GM12875 (cell line): ENCODE results near the gene PIK3IP1.

ENCODE experiments used
- H3K4me3 ChIP-seq: one replicate; pipeline ENCODE4 v1.5.1; 2011; ENCODE audit warnings: low read depth, low read length, control low read depth
- TF ChIP-seq, protein P1 (sequence below): IDR thresholded peaks from 2 replicates; pipeline ENCODE4 v1.5.1; 2011; ENCODE audit warnings: low read depth, mild to moderate bottlenecking, control low read depth, inconsistent platforms, low read length, moderate library complexity, borderline replicate concordance; ENCODE audit not compliant: insufficient read depth

Gene PIK3IP1

DNA sequence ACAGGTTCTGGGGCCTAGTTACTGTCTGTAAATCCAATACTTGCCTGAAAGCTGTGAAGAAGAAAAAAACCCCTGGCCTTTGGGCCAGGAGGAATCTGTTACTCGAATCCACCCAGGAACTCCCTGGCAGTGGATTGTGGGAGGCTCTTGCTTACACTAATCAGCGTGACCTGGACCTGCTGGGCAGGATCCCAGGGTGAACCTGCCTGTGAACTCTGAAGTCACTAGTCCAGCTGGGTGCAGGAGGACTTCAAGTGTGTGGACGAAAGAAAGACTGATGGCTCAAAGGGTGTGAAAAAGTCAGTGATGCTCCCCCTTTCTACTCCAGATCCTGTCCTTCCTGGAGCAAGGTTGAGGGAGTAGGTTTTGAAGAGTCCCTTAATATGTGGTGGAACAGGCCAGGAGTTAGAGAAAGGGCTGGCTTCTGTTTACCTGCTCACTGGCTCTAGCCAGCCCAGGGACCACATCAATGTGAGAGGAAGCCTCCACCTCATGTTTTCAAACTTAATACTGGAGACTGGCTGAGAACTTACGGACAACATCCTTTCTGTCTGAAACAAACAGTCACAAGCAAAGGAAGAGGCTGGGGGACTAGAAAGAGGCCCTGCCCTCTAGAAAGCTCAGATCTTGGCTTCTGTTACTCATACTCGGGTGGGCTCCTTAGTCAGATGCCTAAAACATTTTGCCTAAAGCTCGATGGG is 13.5 kb downstream of the PIK3IP1 start:
- H3K4me3 ChIP-seq = no peak overlapping the region
- TF ChIP-seq, protein P1, sequence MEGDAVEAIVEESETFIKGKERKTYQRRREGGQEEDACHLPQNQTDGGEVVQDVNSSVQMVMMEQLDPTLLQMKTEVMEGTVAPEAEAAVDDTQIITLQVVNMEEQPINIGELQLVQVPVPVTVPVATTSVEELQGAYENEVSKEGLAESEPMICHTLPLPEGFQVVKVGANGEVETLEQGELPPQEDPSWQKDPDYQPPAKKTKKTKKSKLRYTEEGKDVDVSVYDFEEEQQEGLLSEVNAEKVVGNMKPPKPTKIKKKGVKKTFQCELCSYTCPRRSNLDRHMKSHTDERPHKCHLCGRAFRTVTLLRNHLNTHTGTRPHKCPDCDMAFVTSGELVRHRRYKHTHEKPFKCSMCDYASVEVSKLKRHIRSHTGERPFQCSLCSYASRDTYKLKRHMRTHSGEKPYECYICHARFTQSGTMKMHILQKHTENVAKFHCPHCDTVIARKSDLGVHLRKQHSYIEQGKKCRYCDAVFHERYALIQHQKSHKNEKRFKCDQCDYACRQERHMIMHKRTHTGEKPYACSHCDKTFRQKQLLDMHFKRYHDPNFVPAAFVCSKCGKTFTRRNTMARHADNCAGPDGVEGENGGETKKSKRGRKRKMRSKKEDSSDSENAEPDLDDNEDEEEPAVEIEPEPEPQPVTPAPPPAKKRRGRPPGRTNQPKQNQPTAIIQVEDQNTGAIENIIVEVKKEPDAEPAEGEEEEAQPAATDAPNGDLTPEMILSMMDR = no peak

DNA sequence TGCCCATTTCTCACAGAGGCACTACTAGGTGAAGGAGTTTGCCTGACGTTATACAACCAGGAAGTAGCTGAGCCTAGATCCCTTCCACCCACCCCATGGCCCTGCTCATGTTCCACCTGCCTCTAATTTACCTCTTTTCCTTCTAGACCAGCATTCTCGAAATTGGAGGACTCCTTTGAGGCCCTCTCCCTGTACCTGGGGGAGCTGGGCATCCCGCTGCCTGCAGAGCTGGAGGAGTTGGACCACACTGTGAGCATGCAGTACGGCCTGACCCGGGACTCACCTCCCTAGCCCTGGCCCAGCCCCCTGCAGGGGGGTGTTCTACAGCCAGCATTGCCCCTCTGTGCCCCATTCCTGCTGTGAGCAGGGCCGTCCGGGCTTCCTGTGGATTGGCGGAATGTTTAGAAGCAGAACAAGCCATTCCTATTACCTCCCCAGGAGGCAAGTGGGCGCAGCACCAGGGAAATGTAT is 14.1 kb downstream of the PIK3IP1 start:
- TF ChIP-seq, protein P1 = no peak
- no peak overlapping the region for H3K4me3 ChIP-seq

DNA sequence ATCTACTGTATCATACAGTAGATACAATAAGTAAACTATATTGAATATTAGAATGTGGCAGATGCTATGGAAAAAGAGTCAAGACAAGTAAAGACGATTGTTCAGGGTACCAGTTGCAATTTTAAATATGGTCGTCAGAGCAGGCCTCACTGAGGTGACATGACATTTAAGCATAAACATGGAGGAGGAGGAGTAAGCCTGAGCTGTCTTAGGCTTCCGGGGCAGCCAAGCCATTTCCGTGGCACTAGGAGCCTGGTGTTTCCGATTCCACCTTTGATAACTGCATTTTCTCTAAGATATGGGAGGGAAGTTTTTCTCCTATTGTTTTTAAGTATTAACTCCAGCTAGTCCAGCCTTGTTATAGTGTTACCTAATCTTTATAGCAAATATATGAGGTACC is 14.5 kb downstream of the PIK3IP1 start:
- H3K4me3 ChIP-seq = no peak overlapping the region
- TF ChIP-seq, protein P1 = no peak

DNA sequence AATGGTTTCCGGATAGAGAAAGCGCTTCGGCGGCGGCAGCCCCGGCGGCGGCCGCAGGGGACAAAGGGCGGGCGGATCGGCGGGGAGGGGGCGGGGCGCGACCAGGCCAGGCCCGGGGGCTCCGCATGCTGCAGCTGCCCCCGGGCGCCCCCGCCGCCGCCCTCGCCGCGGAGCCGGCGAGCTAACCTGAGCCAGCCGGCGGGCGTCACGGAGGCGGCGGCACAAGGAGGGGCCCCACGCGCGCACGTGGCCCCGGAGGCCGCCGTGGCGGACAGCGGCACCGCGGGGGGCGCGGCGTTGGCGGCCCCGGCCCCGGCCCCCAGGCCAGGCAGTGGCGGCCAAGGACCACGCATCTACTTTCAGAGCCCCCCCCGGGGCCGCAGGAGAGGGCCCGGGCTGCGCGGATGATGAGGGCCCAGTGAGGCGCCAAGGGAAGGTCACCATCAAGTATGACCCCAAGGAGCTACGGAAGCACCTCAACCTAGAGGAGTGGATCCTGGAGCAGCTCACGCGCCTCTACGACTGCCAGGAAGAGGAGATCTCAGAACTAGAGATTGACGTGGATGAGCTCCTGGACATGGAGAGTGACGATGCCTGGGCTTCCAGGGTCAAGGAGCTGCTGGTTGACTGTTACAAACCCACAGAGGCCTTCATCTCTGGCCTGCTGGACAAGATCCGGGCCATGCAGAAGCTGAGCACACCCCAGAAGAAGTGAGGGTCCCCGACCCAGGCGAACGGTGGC is 15.7 kb downstream of the PIK3IP1 start:
- TF ChIP-seq, protein P1 = no peak
- H3K4me3 ChIP-seq = no peak overlapping the region

DNA sequence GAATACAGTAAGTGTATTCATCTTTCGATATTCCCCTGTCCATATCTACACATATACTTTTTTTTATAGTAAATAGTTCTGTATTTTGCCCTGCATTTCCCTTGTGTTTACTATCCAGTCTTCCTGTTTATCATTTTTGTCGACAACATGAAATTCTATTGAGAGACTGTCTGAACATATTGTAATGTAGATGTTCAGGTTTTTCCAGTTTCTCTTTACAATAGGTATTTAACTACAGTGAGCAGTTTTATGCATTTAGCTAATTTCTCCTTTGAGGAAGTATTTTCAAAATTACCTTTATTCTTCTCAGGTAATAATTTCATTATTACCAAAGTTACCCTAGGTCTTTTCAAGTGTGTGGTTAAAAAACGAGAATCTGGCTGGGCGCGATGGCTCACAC is 16.7 kb downstream of the PIK3IP1 start:
- TF ChIP-seq, protein P1 = no peak
- no peak overlapping the region for H3K4me3 ChIP-seq

DNA sequence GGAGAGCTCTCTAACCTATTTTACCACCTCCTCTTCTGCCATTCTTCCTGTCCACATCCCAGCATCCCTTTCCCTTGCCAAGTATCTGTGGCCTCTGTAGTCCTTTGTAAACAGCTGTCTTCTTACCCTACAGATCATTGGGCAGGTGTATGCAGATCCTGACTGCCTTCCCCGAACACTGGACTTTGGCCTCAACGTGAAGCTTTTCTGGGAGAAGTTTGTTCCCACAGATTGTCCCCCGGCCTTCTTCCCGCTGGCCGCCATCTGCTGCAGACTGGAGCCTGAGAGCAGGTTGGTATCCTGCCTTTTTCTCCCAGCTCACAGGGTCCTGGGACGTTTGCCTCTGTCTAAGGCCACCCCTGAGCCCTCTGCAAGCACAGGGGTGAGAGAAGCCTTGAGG is 17.3 kb downstream of the PIK3IP1 start:
- no peak overlapping the region for H3K4me3 ChIP-seq
- TF ChIP-seq, protein P1 = no peak

DNA sequence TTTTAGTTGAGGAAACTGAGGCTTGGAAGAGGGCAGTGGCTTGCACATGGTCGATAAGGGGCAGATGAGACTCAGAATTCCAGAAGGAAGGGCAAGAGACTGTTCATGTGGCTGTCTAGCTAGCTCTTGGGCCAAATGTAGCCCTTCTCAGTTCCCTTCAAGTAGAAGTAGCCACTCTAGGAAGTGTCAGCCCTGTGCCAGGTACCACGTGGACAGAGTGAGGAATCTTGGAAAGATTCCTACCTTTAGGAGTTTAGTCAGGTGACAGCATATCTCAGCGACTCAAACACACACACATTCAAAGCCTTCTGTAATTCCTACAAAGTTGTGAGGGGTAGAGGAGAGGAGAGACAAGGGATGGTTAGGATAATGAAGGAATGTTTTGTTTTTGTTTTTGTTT is 18.3 kb downstream of the PIK3IP1 start:
- TF ChIP-seq, protein P1 = no peak
- no peak overlapping the region for H3K4me3 ChIP-seq
